Measurements from ENCODE around the gene LGALSL.

LGALSL gene

GRCh38 chr2:64493788-64494187, 39.8 kb downstream of the LGALSL start:
- DNase-seq (ENCODE audit: low read depth in 2 of 2): no peak

GRCh38 chr2:64498438-64498837, 44.5 kb downstream of the LGALSL start:
- DNase-seq (ENCODE audit: low read depth in 2 of 2): no peak

GRCh38 chr2:64500549-64500948, 46.6 kb downstream of the LGALSL start:
- DNase-seq (ENCODE audit: low read depth in 2 of 2): no peak

GRCh38 chr2:64501946-64502345, 48.0 kb downstream of the LGALSL start:
- no peak for DNase-seq (ENCODE audit: low read depth in 2 of 2)

GRCh38 chr2:64502860-64503259, 48.9 kb downstream of the LGALSL start:
- DNase-seq (ENCODE audit: low read depth in 2 of 2): no peak

- no peak for DNase-seq (ENCODE audit: low read depth in 2 of 2)
Measured at GRCh38 chr2:64504774-64505720, 51.1 kb downstream of the LGALSL start.

- DNase-seq (ENCODE audit: low read depth in 2 of 2): no peak
Measured at GRCh38 chr2:64506686-64507085, 52.7 kb downstream of the LGALSL start.

Measured in stimulated activated CD4-positive, alpha-beta T cell treated with anti-CD3 and anti-CD28 coated beads, Interleukin-12 subunit alpha, Interleukin-12 subunit beta, amount 100 ng/mL, for 24 hours (primary cell).